NCI-H69 (cell line): ENCODE data around the gene GLRA1.

Experiments used
- DNase-seq: peaks from one replicate; lab custom pipeline; 2025; lab: John Stamatoyannopoulos, UW

Gene GLRA1

GRCh38 chr5:151772846-151773561 is 151.6 kb downstream of the GLRA1 start:
- DNase-seq: peak; percentile 49
